ENCODE measurements around the gene KCNQ2. TPM values are rescaled to one million over a fixed set of nuclear protein-coding genes. Genes with fewer than 3 reads are reported as not detected.

The KCNQ2 gene
- total RNA-seq, 1 experiment from 2014 or later = 0.25 TPM

DNA sequence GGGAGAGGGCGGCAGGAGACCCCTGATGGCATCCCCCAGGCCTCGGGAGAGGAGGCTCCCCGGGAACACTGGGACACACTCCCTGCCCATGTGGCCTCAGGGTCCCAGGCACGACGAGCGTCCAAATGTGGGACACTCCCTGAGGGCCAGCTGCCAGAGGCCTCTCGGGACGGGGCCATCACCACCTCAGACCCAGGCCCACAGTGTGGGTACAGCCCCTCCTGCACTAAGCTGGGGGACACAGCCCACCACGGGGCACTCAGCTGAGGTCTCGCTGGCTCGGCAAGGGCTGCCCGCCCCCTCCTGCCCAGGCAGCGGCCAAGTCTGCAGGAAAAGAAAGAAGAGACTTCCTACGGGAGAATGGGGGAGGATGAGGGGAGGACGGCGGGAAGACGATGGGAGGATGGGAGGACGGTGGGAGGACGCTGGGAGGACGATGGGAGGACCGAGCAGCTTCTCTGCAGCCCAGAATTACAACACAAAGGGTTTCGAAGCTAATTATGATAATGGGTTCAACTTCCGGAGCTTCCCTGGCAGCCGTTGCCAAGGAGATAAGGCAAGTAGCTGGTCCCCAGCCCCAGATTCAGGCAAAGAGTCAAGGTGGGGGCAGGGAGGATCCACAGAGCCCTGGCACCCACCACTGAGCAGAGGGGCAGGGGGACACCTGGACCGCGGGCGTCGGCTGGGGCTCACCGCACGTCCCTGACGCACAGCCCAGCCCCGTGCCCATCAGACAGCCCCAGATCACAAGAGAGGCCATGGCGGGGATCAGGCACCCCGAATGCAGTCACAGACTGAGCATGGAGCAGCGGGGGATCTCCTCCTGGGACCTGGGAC, 17.5 kb downstream of the KCNQ2 start:
- peaks cover 32% of the 10 kb centered on the region for H3K27me3 Mint-ChIP-seq (ENCODE audit: insufficient read depth, unreplicated experiment)
- no peaks in the 10 kb centered on the region for H3K9me3 Mint-ChIP-seq (ENCODE audit: unreplicated experiment)
- peaks cover 9% of the 10 kb centered on the region for H3K27me3 ChIP-seq (replicated peaks; ENCODE audit: control insufficient read depth, insufficient read depth, low read length)
- H3K4me3 ChIP-seq (ENCODE audit: low read depth, low read length) = no peak overlapping the region
- H3K4me1 Mint-ChIP-seq (ENCODE audit: low read depth, unreplicated experiment) = no peaks in the 10 kb centered on the region
- no peaks in the 10 kb centered on the region for H3K4me1 ChIP-seq
- no peak overlapping the region for H3K4me3 Mint-ChIP-seq (ENCODE audit: unreplicated experiment)
- TF ChIP-seq, protein P1, sequence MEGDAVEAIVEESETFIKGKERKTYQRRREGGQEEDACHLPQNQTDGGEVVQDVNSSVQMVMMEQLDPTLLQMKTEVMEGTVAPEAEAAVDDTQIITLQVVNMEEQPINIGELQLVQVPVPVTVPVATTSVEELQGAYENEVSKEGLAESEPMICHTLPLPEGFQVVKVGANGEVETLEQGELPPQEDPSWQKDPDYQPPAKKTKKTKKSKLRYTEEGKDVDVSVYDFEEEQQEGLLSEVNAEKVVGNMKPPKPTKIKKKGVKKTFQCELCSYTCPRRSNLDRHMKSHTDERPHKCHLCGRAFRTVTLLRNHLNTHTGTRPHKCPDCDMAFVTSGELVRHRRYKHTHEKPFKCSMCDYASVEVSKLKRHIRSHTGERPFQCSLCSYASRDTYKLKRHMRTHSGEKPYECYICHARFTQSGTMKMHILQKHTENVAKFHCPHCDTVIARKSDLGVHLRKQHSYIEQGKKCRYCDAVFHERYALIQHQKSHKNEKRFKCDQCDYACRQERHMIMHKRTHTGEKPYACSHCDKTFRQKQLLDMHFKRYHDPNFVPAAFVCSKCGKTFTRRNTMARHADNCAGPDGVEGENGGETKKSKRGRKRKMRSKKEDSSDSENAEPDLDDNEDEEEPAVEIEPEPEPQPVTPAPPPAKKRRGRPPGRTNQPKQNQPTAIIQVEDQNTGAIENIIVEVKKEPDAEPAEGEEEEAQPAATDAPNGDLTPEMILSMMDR (IDR thresholded peaks at IDR 0.05; ENCODE audit: insufficient read depth in 1 of 2, low read depth in 1 of 2, low read length in 1 of 2, severe bottlenecking in 1 of 2, unreplicated experiment in 1 of 2) = no peak
- intact Hi-C loops (cut with micrococcal nuclease; ENCODE audit: unreplicated experiment) = no loop called here
- POLR2A ChIA-PET = no interaction called here
- H3K9me3 ChIP-seq = no peaks in the 10 kb centered on the region
- H3K36me3 Mint-ChIP-seq (ENCODE audit: insufficient read depth, unreplicated experiment) = no peaks in the 10 kb centered on the region
- BruUV-seq (replicated peaks) = no TSS peak
- no peak for DNase-seq
- H3K36me3 ChIP-seq (ENCODE audit: control insufficient read depth, insufficient read depth, low read length) = no peaks in the 10 kb centered on the region
- CTCF ChIA-PET = no interaction called here
- H3K27ac Mint-ChIP-seq (ENCODE audit: unreplicated experiment) = no peak overlapping the region

DNA sequence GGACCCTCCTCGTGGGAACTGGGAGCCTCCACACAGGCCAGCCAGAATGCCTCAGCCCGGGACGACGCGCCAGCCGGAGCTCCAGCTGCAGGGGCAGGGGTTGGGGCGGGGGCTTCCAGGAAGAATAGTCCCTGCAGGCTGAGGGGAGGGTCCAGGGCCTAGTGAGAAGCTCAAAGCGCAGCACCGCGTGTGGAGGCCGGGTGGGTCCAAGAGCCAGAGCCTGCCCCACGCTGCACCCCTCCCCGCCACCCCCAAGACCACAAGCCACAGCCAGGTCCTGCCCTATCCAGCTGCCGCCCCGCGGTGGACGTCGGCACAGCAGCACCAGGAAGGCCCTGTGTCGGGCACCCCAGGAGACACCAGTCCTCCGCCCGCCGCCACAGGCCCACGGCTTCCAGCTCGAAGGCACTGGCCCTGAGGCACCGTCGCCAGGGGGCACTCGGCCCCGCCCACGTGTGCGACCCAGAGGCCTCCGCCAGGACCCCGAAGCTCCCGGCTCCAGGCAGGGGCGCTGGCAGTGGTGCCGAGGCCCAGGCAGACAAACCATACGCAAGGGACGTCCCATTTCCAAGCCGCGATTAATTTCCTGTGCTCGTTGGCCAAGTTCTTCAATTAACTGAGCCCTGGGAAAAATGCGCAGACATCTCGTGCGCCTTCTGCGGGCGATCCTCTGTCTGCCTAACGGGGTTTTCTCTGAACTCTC, 19.5 kb downstream of the KCNQ2 start:
- peaks cover 31% of the 10 kb centered on the region for H3K27me3 Mint-ChIP-seq (ENCODE audit: insufficient read depth, unreplicated experiment)
- H3K4me3 Mint-ChIP-seq (ENCODE audit: unreplicated experiment) = no peak overlapping the region
- intact Hi-C loops (cut with micrococcal nuclease; ENCODE audit: unreplicated experiment) = no loop called here
- H3K9me3 Mint-ChIP-seq (ENCODE audit: unreplicated experiment) = no peaks in the 10 kb centered on the region
- Histone ChIP-seq H3K27me3 (replicated peaks; ENCODE audit: control insufficient read depth, insufficient read depth, low read length) (peaks cover 9% of the 10 kb centered on the region), H3K9me3 (no peaks in the 10 kb centered on the region), H3K4me1 (no peaks in the 10 kb centered on the region), H3K4me3 (ENCODE audit: low read depth, low read length) (no peak overlapping the region), H3K36me3 (ENCODE audit: control insufficient read depth, insufficient read depth, low read length) (no peaks in the 10 kb centered on the region)
- H3K36me3 Mint-ChIP-seq (ENCODE audit: insufficient read depth, unreplicated experiment) = no peaks in the 10 kb centered on the region
- DNase-seq = peak in 1 of 2 experiments; percentile 68
- TF ChIP-seq, protein P1 (IDR thresholded peaks at IDR 0.05; ENCODE audit: insufficient read depth in 1 of 2, low read depth in 1 of 2, low read length in 1 of 2, severe bottlenecking in 1 of 2, unreplicated experiment in 1 of 2) = peak; percentile 54 to 55
- H3K4me1 Mint-ChIP-seq (ENCODE audit: low read depth, unreplicated experiment) = no peaks in the 10 kb centered on the region
- ChIA-PET CTCF (interaction anchor here (0.6 kb wide), 1 partner anchor 1203 kb away, joined by 3 read pairs; no protein-coding TSS in a partner anchor), POLR2A (interaction anchor here (0.6 kb wide), 2 partner anchors 41 to 70 kb away, joined by 5 to 13 read pairs; no protein-coding TSS in a partner anchor)
- H3K27ac Mint-ChIP-seq (ENCODE audit: unreplicated experiment) = no peak overlapping the region
- BruUV-seq (replicated peaks) = no TSS peak

DNA sequence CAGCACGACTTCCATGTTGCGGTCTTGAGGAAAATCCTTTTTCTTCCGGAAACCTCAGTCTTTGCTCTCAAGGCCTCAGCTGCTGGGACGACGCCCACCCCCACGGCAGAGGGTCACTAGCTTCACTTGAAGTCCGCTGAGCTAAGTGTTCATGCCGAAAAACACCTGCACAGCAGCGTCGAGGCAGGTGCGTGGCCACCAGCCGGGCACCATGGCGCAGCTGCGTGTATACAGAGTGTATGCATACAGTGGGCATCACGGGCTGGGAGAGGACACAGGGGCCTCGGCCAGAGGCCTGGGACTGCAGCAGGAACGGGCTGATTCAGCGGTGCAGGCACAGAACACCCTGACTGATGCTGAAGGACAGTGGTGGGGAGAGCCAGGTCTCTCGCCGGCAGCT, 20.1 kb downstream of the KCNQ2 start:
- Mint-ChIP-seq H3K9me3 (ENCODE audit: unreplicated experiment) (no peaks in the 10 kb centered on the region), H3K4me1 (ENCODE audit: low read depth, unreplicated experiment) (no peaks in the 10 kb centered on the region), H3K36me3 (ENCODE audit: insufficient read depth, unreplicated experiment) (no peaks in the 10 kb centered on the region), H3K27ac (ENCODE audit: unreplicated experiment) (no peak overlapping the region), H3K27me3 (ENCODE audit: insufficient read depth, unreplicated experiment) (peaks cover 37% of the 10 kb centered on the region), H3K4me3 (ENCODE audit: unreplicated experiment) (no peak overlapping the region)
- ChIA-PET POLR2A (no interaction called here), CTCF (interaction anchor here (0.6 to 1.2 kb wide), 3 partner anchors 9 to 1202 kb away, joined by 3 to 5 read pairs (median 3); no protein-coding TSS in a partner anchor)
- BruUV-seq (replicated peaks) = no TSS peak
- H3K36me3 ChIP-seq (ENCODE audit: control insufficient read depth, insufficient read depth, low read length) = no peaks in the 10 kb centered on the region
- no peak overlapping the region for H3K4me3 ChIP-seq (ENCODE audit: low read depth, low read length)
- DNase-seq = no peak
- no peaks in the 10 kb centered on the region for H3K4me1 ChIP-seq
- H3K9me3 ChIP-seq = no peaks in the 10 kb centered on the region
- TF ChIP-seq, protein P1 (IDR thresholded peaks at IDR 0.05; ENCODE audit: insufficient read depth in 1 of 2, low read depth in 1 of 2, low read length in 1 of 2, severe bottlenecking in 1 of 2, unreplicated experiment in 1 of 2) = no peak
- peaks cover 9% of the 10 kb centered on the region for H3K27me3 ChIP-seq (replicated peaks; ENCODE audit: control insufficient read depth, insufficient read depth, low read length)
- intact Hi-C loops (cut with micrococcal nuclease; ENCODE audit: unreplicated experiment) = no loop called here

Data from Caco-2 (cell line).